Ascending aorta (tissue), 2 donors: ENCODE results near the gene OSMR. TPM values are rescaled to one million over a fixed set of nuclear protein-coding genes. Genes with fewer than 3 reads are reported as not detected.
A peak's percentile ranks its signal among the peaks of the same experiment; 100 is the strongest.

Experiments
- DNase-seq, 2 donors: peaks; one replicate each; pipeline ENCODE4 v3.0.0-alpha.2; 2019; ENCODE audit warnings: low spot score in 2 of 2
- H3K27ac ChIP-seq, 2 donors: fragments of 200-600 bp; sonication (generic); one replicate each; pipeline ENCODE4 v1.5.1; 2016 to 2017; ENCODE audit warnings: mild to moderate bottlenecking in 1 of 2
- H3K27me3 ChIP-seq: fragments of 200-600 bp; sonication (generic); one replicate; pipeline ENCODE4 v1.5.1; 2017
- H3K36me3 ChIP-seq, 2 donors: fragments of 200-600 bp; sonication (generic); one replicate each; pipeline ENCODE4 v1.5.1; 2016
- H3K4me1 ChIP-seq, 2 donors: fragments of 200-600 bp; sonication (generic); one replicate each; pipeline ENCODE4 v1.5.1; 2016 to 2017; ENCODE audit warnings: mild to moderate bottlenecking in 1 of 2
- H3K4me3 ChIP-seq, 2 donors: fragments of 200-600 bp; sonication (generic); one replicate each; pipeline ENCODE4 v1.5.1; 2016 to 2017; ENCODE audit warnings: mild to moderate bottlenecking in 1 of 2
- H3K9me3 ChIP-seq, 2 donors: fragments of 200-600 bp; sonication (generic); one replicate each; pipeline ENCODE4 v1.5.1; 2016
- intact Hi-C: fragments of 100-400 bp; cut with DNase I; formaldehyde crosslinking; loops from one replicate; pipeline ENCODE4 v1.15.1; 2023
- total RNA-seq: library from RNA; depleted of rRNA; stranded (reverse); fragments of >200 nt; gene quantifications from one replicate; pipeline ENCODE4 v1.1.0, GENCODE V29; 2016
- TF ChIP-seq, protein P1 (sequence below), 3 experiments: fragments of 200-600 bp in 2 of 3; fragments of 450-650 bp in 1 of 3; sonication (generic) in 2 of 3; IDR thresholded peaks; one replicate each; pipeline ENCODE4 v1.5.1; 2016 to 2019; ENCODE audit warnings: antibody characterized with exemption in 3 of 3, mild to moderate bottlenecking in 1 of 3, moderate library complexity in 1 of 3

OSMR gene
- total RNA-seq, 1 donor from 2014 or later, result 52.4 TPM

GRCh38 chr5:38824821-38825220 is 21.0 kb upstream of the OSMR start:
- intact Hi-C loops, result no loop called here
- DNase-seq, result no peak
- Histone ChIP-seq H3K36me3 (peaks cover 8 to 18% of the 10 kb centered on the region in 2 donors), H3K27me3 (no peaks in the 10 kb centered on the region), H3K27ac (no peak overlapping the region), H3K9me3 (no peaks in the 10 kb centered on the region), H3K4me1 (peaks cover 0 to 2% of the 10 kb centered on the region in 2 donors), H3K4me3 (no peak overlapping the region)
- TF ChIP-seq, protein P1, sequence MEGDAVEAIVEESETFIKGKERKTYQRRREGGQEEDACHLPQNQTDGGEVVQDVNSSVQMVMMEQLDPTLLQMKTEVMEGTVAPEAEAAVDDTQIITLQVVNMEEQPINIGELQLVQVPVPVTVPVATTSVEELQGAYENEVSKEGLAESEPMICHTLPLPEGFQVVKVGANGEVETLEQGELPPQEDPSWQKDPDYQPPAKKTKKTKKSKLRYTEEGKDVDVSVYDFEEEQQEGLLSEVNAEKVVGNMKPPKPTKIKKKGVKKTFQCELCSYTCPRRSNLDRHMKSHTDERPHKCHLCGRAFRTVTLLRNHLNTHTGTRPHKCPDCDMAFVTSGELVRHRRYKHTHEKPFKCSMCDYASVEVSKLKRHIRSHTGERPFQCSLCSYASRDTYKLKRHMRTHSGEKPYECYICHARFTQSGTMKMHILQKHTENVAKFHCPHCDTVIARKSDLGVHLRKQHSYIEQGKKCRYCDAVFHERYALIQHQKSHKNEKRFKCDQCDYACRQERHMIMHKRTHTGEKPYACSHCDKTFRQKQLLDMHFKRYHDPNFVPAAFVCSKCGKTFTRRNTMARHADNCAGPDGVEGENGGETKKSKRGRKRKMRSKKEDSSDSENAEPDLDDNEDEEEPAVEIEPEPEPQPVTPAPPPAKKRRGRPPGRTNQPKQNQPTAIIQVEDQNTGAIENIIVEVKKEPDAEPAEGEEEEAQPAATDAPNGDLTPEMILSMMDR (IDR thresholded peaks at IDR 0.05), result no peak

DNA sequence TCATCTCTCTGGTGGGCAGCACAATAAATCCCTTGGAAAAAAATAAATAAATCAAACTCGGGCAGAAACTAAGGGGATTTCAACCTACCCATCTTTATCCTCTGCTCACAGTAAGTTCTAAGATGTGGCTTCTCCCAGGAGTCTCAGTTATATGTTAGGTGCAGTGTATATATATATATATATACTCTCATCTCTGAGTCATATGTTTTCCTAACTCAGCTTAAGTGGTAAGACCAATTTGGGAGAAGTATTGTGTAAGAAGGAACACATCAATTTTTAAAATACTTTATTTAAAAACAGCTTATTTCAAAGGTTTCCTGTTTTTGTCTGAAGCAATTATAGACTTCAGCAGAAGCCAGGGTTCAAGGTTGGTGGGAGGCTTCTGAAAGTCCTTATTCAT is 20.3 kb upstream of the OSMR start:
- H3K4me1 ChIP-seq, result peaks cover 0 to 4% of the 10 kb centered on the region in 2 donors
- H3K4me3 ChIP-seq, result no peak overlapping the region
- intact Hi-C loops, result no loop called here
- H3K27me3 ChIP-seq, result no peaks in the 10 kb centered on the region
- H3K9me3 ChIP-seq, result no peaks in the 10 kb centered on the region
- H3K27ac ChIP-seq, result no peak overlapping the region
- TF ChIP-seq, protein P1 (IDR thresholded peaks at IDR 0.05), result no peak
- DNase-seq, result no peak
- H3K36me3 ChIP-seq, result peaks cover 8 to 18% of the 10 kb centered on the region in 2 donors

DNA sequence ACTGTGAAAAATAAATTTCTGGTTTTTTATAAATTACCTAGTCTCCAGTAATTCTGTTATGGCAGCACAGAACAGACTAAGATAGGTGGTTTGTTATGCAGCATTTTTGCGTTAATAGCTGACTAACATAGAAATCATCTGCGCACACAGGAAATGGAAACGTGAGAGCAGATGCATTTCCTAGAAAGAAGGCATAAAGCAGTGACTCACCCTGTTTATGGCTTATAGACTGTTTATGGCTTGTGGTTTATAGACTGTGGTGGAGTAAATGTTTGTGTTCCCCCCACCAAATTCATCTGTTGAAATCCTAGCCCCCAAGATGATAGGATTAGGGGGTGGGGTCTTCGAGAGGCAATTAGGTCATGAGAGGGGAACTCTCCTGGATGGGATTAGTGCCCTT is 18.3 kb upstream of the OSMR start:
- H3K9me3 ChIP-seq, result no peaks in the 10 kb centered on the region
- peaks cover 8 to 9% of the 10 kb centered on the region in 2 donors for H3K36me3 ChIP-seq
- DNase-seq, result no peak
- peaks cover 0 to 6% of the 10 kb centered on the region in 2 donors for H3K4me1 ChIP-seq
- TF ChIP-seq, protein P1 (IDR thresholded peaks at IDR 0.05), result no peak
- H3K27me3 ChIP-seq, result no peaks in the 10 kb centered on the region
- H3K27ac ChIP-seq, result no peak overlapping the region
- intact Hi-C loops, result no loop called here
- H3K4me3 ChIP-seq, result no peak overlapping the region

GRCh38 chr5:38830521-38831051 is 15.2 kb upstream of the OSMR start:
- Histone ChIP-seq H3K36me3 (peaks cover 5 to 8% of the 10 kb centered on the region in 2 donors), H3K4me1 (peaks cover 0 to 6% of the 10 kb centered on the region in 2 donors), H3K27ac (no peak overlapping the region), H3K9me3 (no peaks in the 10 kb centered on the region), H3K4me3 (no peak overlapping the region), H3K27me3 (no peaks in the 10 kb centered on the region)
- intact Hi-C loops, result no loop called here
- DNase-seq, result no peak
- TF ChIP-seq, protein P1 (IDR thresholded peaks at IDR 0.05), result no peak

- DNase-seq, result no peak
- TF ChIP-seq, protein P1 (IDR thresholded peaks at IDR 0.05), result no peak
- no peaks in the 10 kb centered on the region for H3K9me3 ChIP-seq
- no peak overlapping the region for H3K27ac ChIP-seq
- H3K27me3 ChIP-seq, result no peaks in the 10 kb centered on the region
- no peak overlapping the region for H3K4me3 ChIP-seq
- intact Hi-C loops, result no loop called here
- H3K36me3 ChIP-seq, result peaks cover 5 to 8% of the 10 kb centered on the region in 2 donors
- peaks cover 0 to 3% of the 10 kb centered on the region in 2 donors for H3K4me1 ChIP-seq
Observed at GRCh38 chr5:38831117-38831516, 14.7 kb upstream of the OSMR start.

GRCh38 chr5:38831909-38832308 is 13.9 kb upstream of the OSMR start:
- Histone ChIP-seq H3K9me3 (no peaks in the 10 kb centered on the region), H3K36me3 (peaks cover 5 to 8% of the 10 kb centered on the region in 2 donors), H3K27me3 (no peaks in the 10 kb centered on the region), H3K4me1 (peaks cover 0 to 3% of the 10 kb centered on the region in 2 donors), H3K4me3 (no peak overlapping the region), H3K27ac (no peak overlapping the region)
- no peak for DNase-seq
- TF ChIP-seq, protein P1 (IDR thresholded peaks at IDR 0.05), result peak in 2 of 3 experiments; percentile 50 to 53
- intact Hi-C loops, result loop anchor here (1.0 kb wide), 1 partner anchor 90 kb away; no protein-coding TSS in a partner anchor
